GM23248 (cell line): ENCODE results near the gene LOXL1.

Experiments
- EZH2 ChIP-seq: fragments of 200-600 bp; sonication (generic); IDR thresholded peaks from 2 replicates; pipeline ENCODE4 v1.6.1; 2018; ENCODE audit warnings: antibody characterized with exemption, mild to moderate bottlenecking; ENCODE audit not compliant: insufficient read depth, poor library complexity, severe bottlenecking
- EZH2phosphoT487 ChIP-seq: fragments of 200-600 bp; sonication (generic); IDR thresholded peaks from 2 replicates; pipeline ENCODE4 v1.6.1; 2018; ENCODE audit warnings: antibody characterized with exemption, moderate library complexity, mild to moderate bottlenecking, low read depth; ENCODE audit not compliant: insufficient read depth

DNA sequence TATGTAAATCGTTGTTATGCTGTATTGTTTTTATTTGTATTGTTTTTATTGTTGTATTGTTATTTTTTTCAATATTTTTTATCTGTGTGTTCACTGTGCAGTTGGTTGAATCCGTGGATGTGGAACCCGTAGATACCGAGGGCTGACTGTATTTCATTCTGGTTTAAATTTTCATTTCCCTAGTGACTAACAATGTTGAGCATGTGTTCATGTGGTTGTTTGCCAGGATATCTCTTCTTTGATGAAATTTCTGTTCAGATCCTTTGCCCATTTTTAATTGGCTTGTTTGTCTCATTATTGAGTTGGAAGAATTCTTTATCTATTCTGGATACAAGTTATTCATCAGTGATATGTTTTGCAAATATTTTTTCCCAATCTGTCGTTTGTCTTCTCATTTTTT lies 36.2 kb downstream of the LOXL1 start:
- no peak for TF ChIP-seq EZH2phosphoT487
- TF ChIP-seq EZH2, result no peak
